Transverse colon (tissue), 4 donors: ENCODE data around the gene ST8SIA6.

ENCODE experiments used
- POLR2A ChIP-seq: fragments of 450-650 bp; IDR thresholded peaks from one replicate; pipeline ENCODE4 v1.6.1; 2016; ENCODE audit warnings: antibody characterized with exemption, mild to moderate bottlenecking, moderate library complexity
- POLR2AphosphoS5 ChIP-seq, 3 donors: sonication (generic); formaldehyde crosslinking; IDR thresholded peaks; one replicate each; pipeline ENCODE4 v1.6.1; 2016; ENCODE audit warnings: antibody characterized with exemption in 3 of 3
- TF ChIP-seq, protein P1 (sequence below), 5 experiments: fragments of 200-600 bp in 3 of 5; fragments of 450-650 bp in 2 of 5; sonication (generic) in 3 of 5; IDR thresholded peaks; 1 replicate in 2 of 5; 2 replicates in 3 of 5; pipeline ENCODE4 v1.5.1; 2016 to 2017; ENCODE audit warnings: antibody characterized with exemption in 5 of 5, inconsistent platforms in 3 of 5, mild to moderate bottlenecking in 2 of 5, moderate library complexity in 1 of 5

DNA sequence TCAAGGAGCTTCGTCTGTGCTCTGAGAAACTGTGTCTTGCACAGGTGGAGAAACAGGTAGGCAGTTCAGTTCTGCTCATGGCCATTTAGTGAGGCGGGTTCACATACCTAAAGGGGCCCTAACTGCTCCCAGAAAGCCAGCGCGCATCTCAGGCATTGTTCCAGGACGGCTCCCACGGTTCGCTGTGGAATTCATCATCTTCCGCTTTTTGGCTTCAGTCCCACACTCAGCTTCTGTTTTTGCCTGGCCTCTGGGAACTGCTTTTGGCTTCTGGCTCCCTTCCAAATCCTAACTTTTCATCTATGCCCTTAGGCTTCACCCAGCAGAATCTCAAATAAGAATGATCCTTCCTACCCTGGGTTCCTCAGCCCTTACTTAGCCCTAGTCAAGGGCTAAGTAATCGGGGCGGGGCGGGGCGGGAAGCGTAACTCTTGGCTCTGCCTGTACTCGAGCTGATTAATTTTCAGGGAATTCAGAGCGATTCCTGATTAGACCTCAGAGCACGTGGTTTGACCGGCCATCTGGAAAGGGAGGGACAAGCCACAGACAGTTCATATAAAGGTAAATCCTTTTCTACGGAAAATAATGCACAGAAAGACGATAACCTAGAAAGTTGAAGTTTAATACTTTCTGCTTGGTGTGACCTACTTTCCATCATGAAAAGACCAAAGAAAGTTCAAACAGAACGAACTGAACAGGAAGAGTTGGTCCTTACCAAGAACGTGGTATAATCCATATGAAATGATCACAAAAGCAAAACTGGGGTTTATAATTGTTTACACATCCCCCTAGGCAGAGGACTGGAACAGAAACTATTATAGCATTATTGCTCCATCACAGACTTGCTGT is 105.7 kb downstream of the ST8SIA6 start:
- TF ChIP-seq, protein P1, sequence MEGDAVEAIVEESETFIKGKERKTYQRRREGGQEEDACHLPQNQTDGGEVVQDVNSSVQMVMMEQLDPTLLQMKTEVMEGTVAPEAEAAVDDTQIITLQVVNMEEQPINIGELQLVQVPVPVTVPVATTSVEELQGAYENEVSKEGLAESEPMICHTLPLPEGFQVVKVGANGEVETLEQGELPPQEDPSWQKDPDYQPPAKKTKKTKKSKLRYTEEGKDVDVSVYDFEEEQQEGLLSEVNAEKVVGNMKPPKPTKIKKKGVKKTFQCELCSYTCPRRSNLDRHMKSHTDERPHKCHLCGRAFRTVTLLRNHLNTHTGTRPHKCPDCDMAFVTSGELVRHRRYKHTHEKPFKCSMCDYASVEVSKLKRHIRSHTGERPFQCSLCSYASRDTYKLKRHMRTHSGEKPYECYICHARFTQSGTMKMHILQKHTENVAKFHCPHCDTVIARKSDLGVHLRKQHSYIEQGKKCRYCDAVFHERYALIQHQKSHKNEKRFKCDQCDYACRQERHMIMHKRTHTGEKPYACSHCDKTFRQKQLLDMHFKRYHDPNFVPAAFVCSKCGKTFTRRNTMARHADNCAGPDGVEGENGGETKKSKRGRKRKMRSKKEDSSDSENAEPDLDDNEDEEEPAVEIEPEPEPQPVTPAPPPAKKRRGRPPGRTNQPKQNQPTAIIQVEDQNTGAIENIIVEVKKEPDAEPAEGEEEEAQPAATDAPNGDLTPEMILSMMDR (IDR thresholded peaks at IDR 0.05): no peak
- no peak for TF ChIP-seq POLR2AphosphoS5 (IDR thresholded peaks at IDR 0.05)
- no peak for TF ChIP-seq POLR2A
